ENCODE measurements around the gene ITPRIPL2.

Gene ITPRIPL2

GRCh38 chr16:19110537-19111360, 3.0 kb upstream of the ITPRIPL2 start:
- no peaks in the 10 kb centered on the region for H3K27me3 ChIP-seq (ENCODE audit: control insufficient read depth, insufficient read depth, low read length)
- no peak overlapping the region for H3K27ac ChIP-seq
- no peak for TF ChIP-seq CTCF (IDR thresholded peaks at IDR 0.05)
- no peaks in the 10 kb centered on the region for H3K79me2 ChIP-seq
- no peak overlapping the region for H3K9ac ChIP-seq
- no peaks in the 10 kb centered on the region for H3K36me3 ChIP-seq (ENCODE audit: control insufficient read depth, insufficient read depth, low read length)
- no peak overlapping the region for H3K4me2 ChIP-seq (ENCODE audit: low read length)
- H3K9me3 ChIP-seq (ENCODE audit: control insufficient read depth, low read length), result no peaks in the 10 kb centered on the region
- H3K4me3 ChIP-seq (ENCODE audit: low read depth, low read length), result no peak overlapping the region
- peaks cover 6% of the 10 kb centered on the region for H3K4me1 ChIP-seq
- no peak overlapping the region for H2AFZ ChIP-seq

- H3K27ac ChIP-seq, result no peak overlapping the region
- no peak overlapping the region for H3K4me2 ChIP-seq (ENCODE audit: low read length)
- H3K27me3 ChIP-seq (ENCODE audit: control insufficient read depth, insufficient read depth, low read length), result no peaks in the 10 kb centered on the region
- H3K4me3 ChIP-seq (ENCODE audit: low read depth, low read length), result no peak overlapping the region
- H3K36me3 ChIP-seq (ENCODE audit: control insufficient read depth, insufficient read depth, low read length), result no peaks in the 10 kb centered on the region
- no peak overlapping the region for H3K9ac ChIP-seq
- no peaks in the 10 kb centered on the region for H3K9me3 ChIP-seq (ENCODE audit: control insufficient read depth, low read length)
- TF ChIP-seq CTCF (IDR thresholded peaks at IDR 0.05), result no peak
- no peaks in the 10 kb centered on the region for H3K79me2 ChIP-seq
- H3K4me1 ChIP-seq, result peaks cover 6% of the 10 kb centered on the region
- no peak overlapping the region for H2AFZ ChIP-seq
Measured at GRCh38 chr16:19112099-19112407, 1.7 kb upstream of the ITPRIPL2 start.

- Histone ChIP-seq H3K27me3 (ENCODE audit: control insufficient read depth, insufficient read depth, low read length) (no peaks in the 10 kb centered on the region), H3K27ac (peak overlapping the region; percentile 79), H3K4me1 (peaks cover 6% of the 10 kb centered on the region), H3K36me3 (ENCODE audit: control insufficient read depth, insufficient read depth, low read length) (no peaks in the 10 kb centered on the region), H3K79me2 (no peaks in the 10 kb centered on the region), H3K9me3 (ENCODE audit: control insufficient read depth, low read length) (no peaks in the 10 kb centered on the region), H2AFZ (peak overlapping the region; percentile 97), H3K4me2 (ENCODE audit: low read length) (peak overlapping the region; percentile 95), H3K4me3 (ENCODE audit: low read depth, low read length) (peak overlapping the region; percentile 63), H3K9ac (peak overlapping the region; percentile 29)
- peak; percentile 9 for TF ChIP-seq CTCF (IDR thresholded peaks at IDR 0.05)
Measured at GRCh38 chr16:19114359-19115147, 789 bp downstream of the ITPRIPL2 start.

GRCh38 chr16:19115148-19116021, 1.6 kb downstream of the ITPRIPL2 start:
- H3K27ac ChIP-seq, result no peak overlapping the region
- no peak for TF ChIP-seq CTCF (IDR thresholded peaks at IDR 0.05)
- no peaks in the 10 kb centered on the region for H3K27me3 ChIP-seq (ENCODE audit: control insufficient read depth, insufficient read depth, low read length)
- H2AFZ ChIP-seq, result no peak overlapping the region
- H3K4me2 ChIP-seq (ENCODE audit: low read length), result peak overlapping the region; percentile 95
- peaks cover 6% of the 10 kb centered on the region for H3K4me1 ChIP-seq
- no peaks in the 10 kb centered on the region for H3K36me3 ChIP-seq (ENCODE audit: control insufficient read depth, insufficient read depth, low read length)
- H3K4me3 ChIP-seq (ENCODE audit: low read depth, low read length), result peak overlapping the region; percentile 63
- no peak overlapping the region for H3K9ac ChIP-seq
- H3K9me3 ChIP-seq (ENCODE audit: control insufficient read depth, low read length), result no peaks in the 10 kb centered on the region
- H3K79me2 ChIP-seq, result no peaks in the 10 kb centered on the region

Data from parathyroid adenoma (tissue), 2 donors.